GM12892 (cell line): ENCODE measurements around the gene TNRC6C.

Source experiments
- POLR2A ChIP-seq: IDR thresholded peaks from 2 replicates; pipeline ENCODE4 v1.6.1; 2011; ENCODE audit warnings: low read depth, low read length, control low read depth
- POLR2AphosphoS5 ChIP-seq: IDR thresholded peaks from 2 replicates; pipeline ENCODE4 v1.6.1; 2011; ENCODE audit warnings: low read depth, low read length, control low read depth
- TAF1 ChIP-seq: IDR thresholded peaks from 2 replicates; pipeline ENCODE4 v1.6.1; 2011; ENCODE audit warnings: low read depth, mild to moderate bottlenecking, control low read depth, low read length, borderline replicate concordance

DNA sequence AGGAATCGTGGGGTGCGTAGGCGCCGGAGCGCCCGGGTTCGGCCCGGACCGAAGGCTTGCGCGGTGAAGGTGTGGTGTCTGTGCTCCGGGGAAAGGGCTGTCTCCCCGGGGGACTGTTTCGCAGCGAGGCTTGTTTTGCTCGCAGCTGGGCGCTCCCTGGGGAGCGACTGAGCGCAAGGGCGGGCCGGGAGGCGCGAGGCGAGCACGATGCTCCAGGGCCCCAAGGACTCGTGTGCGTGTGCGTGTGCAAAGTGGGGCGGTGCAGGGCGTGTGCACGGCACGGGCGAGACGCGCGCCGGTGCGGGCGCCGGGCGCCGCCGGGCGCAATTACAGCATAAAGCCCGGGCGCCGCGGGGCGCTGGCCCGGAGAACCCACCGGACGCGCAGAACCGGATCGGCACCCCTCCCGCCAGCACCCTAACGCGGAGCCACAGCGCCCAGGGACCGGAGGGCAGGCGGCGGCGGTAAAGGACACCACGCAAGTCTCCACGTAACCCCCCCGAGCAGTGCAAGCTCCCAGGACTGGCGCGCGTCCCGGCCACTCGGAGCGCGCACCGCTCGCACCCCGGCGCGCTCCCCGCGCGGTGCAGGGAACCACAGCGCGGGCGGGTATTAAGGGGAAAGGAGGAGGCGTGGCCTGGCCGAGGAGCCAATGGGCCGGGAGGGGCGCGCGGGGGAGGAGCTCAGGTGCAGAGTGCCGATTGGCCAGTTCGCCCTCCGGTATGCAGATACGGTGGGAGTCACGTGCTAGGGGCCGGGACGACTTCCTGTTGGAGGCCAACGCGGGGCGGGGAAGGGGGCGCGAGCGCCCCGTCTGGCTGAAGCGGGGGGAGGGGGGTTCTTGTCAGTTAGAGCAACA lies at the start of gene TNRC6C:
- TF ChIP-seq POLR2AphosphoS5, result peak; percentile 91
- 0 out of 2 replicates have a peak, but pooled peaks have one; percentile 89 for TF ChIP-seq TAF1
- TF ChIP-seq POLR2A, result peak; percentile 98
